NCI-H524 (cell line): Measurements from ENCODE around the gene FSTL4.
A peak's percentile ranks its signal among the peaks of the same experiment; 100 is the strongest.

Experiments
- DNase-seq, 2 experiments: peaks; one replicate each; lab custom pipeline; 2025; lab: John Stamatoyannopoulos, UW

The FSTL4 gene

GRCh38 chr5:133340822-133341221, 271.5 kb downstream of the FSTL4 start:
- no peak for DNase-seq

GRCh38 chr5:133340002-133340755, 272.2 kb downstream of the FSTL4 start:
- no peak for DNase-seq

- no peak for DNase-seq
Observed at GRCh38 chr5:133338504-133339355, 273.6 kb downstream of the FSTL4 start.

GRCh38 chr5:133337795-133338445, 274.4 kb downstream of the FSTL4 start:
- DNase-seq, result no peak

GRCh38 chr5:133336969-133337410, 275.4 kb downstream of the FSTL4 start:
- DNase-seq, result no peak

GRCh38 chr5:133336121-133336968, 276.0 kb downstream of the FSTL4 start:
- DNase-seq, result no peak

GRCh38 chr5:133334796-133335639, 277.3 kb downstream of the FSTL4 start:
- DNase-seq, result no peak

GRCh38 chr5:133333326-133334150, 278.8 kb downstream of the FSTL4 start:
- DNase-seq, result no peak

- no peak for DNase-seq
Observed at GRCh38 chr5:133332439-133333024, 279.8 kb downstream of the FSTL4 start.

- no peak for DNase-seq
Observed at GRCh38 chr5:133331941-133332340, 280.4 kb downstream of the FSTL4 start.

- no peak for DNase-seq
Observed at GRCh38 chr5:133330956-133331355, 281.4 kb downstream of the FSTL4 start.

- DNase-seq, result no peak
Observed at GRCh38 chr5:133328800-133329199, 283.5 kb downstream of the FSTL4 start.

GRCh38 chr5:133327946-133328401, 284.4 kb downstream of the FSTL4 start:
- no peak for DNase-seq

- DNase-seq, result no peak
Observed at GRCh38 chr5:133326361-133326760, 286.0 kb downstream of the FSTL4 start.

GRCh38 chr5:133325864-133326263, 286.5 kb downstream of the FSTL4 start:
- DNase-seq, result no peak

GRCh38 chr5:133324926-133325325, 287.4 kb downstream of the FSTL4 start:
- DNase-seq, result no peak

- no peak for DNase-seq
Observed at GRCh38 chr5:133323494-133324457, 288.6 kb downstream of the FSTL4 start.

GRCh38 chr5:133322743-133323142, 289.6 kb downstream of the FSTL4 start:
- DNase-seq, result peak in 1 of 2 experiments; percentile 17
